H1 (cell line): Measurements from ENCODE around the gene TBC1D23. TPM values are rescaled to one million over a fixed set of nuclear protein-coding genes. Genes with fewer than 3 reads are reported as not detected.

ENCODE experiments used
- CTCF ChIA-PET: fragments of 300-600 bp; sonication (Branson Sonifier 250); formaldehyde crosslinking; loops from one replicate; lab custom pipeline; 2021; ENCODE audit not compliant: partially characterized antibody; lab: Charles Lee
- POLR2A ChIA-PET: fragments of 300-600 bp; sonication (Branson Sonifier 250); formaldehyde crosslinking; loops from one replicate; lab custom pipeline; 2021; ENCODE audit warnings: inconsistent platforms; ENCODE audit not compliant: partially characterized antibody; lab: Charles Lee
- DNase-seq, 2 experiments: peaks; one replicate each; pipeline versions ENCODE4 v3.0.0 to v3.0.0-alpha.2; 2010 to 2022; ENCODE audit warnings: low spot score in 2 of 2, low read depth in 1 of 2, mixed read lengths in 1 of 2
- FAIRE-seq: peaks from 2 replicates; lab custom pipeline; 2011; peaks lifted over from hg19 to GRCh38; lab: Jason Lieb, UNC
- H2AFZ ChIP-seq: 2 replicates; pipeline ENCODE4 v1.8.1; 2012; ENCODE audit warnings: low read length, inconsistent platforms
- H2AK5ac ChIP-seq: 2 replicates; pipeline ENCODE4 v1.6.1; 2013; ENCODE audit warnings: low read depth, low read length
- H2BK120ac ChIP-seq: replicated peaks from 2 replicates; pipeline ENCODE3; 2013; ENCODE audit warnings: low read depth, low read length, inconsistent platforms
- H2BK12ac ChIP-seq: 2 replicates; pipeline ENCODE4 v1.6.1; 2013; ENCODE audit warnings: low read depth, low read length
- H2BK15ac ChIP-seq: 2 replicates; pipeline ENCODE4 v1.6.1; 2013; ENCODE audit warnings: low read length
- H2BK20ac ChIP-seq: 2 replicates; pipeline ENCODE4 v1.6.1; 2013; ENCODE audit warnings: low read length
- H2BK5ac ChIP-seq: 2 replicates; pipeline ENCODE4 v1.6.1; 2013; ENCODE audit warnings: low read depth, low read length
- H3K14ac ChIP-seq: 2 replicates; pipeline ENCODE4 v1.6.1; 2013; ENCODE audit warnings: inconsistent platforms; ENCODE audit not compliant: insufficient read length
- H3K18ac ChIP-seq: 2 replicates; pipeline ENCODE4 v1.6.1; 2013; ENCODE audit warnings: low read length; ENCODE audit errors: extremely low read depth
- H3K23ac ChIP-seq: 2 replicates; pipeline ENCODE4 v1.6.1; 2013; ENCODE audit warnings: inconsistent platforms; ENCODE audit not compliant: insufficient read length
- H3K23me2 ChIP-seq: 2 replicates; pipeline ENCODE4 v1.6.1; 2013; ENCODE audit warnings: low read depth, low read length
- H3K27ac ChIP-seq: 2 replicates; pipeline ENCODE4 v1.6.1; 2011; ENCODE audit warnings: low read depth, low read length, inconsistent platforms
- H3K27me3 ChIP-seq, 4 experiments: replicated peaks in 1 of 4; 1 replicate in 1 of 4; 2 replicates in 3 of 4; pipeline versions ENCODE4 v1.6.1 to v1.8.1; 2011 to 2013; ENCODE audit warnings: low read length in 3 of 4, mild to moderate bottlenecking in 3 of 4, inconsistent platforms in 2 of 4, mixed read lengths in 2 of 4, moderate library complexity in 1 of 4; ENCODE audit not compliant: control insufficient read depth in 3 of 4, insufficient read depth in 3 of 4; ENCODE audit errors: extremely low read depth in 1 of 4
- H3K36me3 ChIP-seq, 4 experiments: 2 replicates each; pipeline versions ENCODE4 v1.6.1 to v1.8.1; 2011 to 2013; ENCODE audit warnings: mild to moderate bottlenecking in 4 of 4, low read length in 3 of 4, moderate library complexity in 2 of 4, control low read depth in 1 of 4, inconsistent platforms in 1 of 4; ENCODE audit not compliant: insufficient read depth in 4 of 4, control insufficient read depth in 2 of 4
- H3K4ac ChIP-seq: replicated peaks from 2 replicates; pipeline ENCODE3; 2013; ENCODE audit warnings: low read length, low read depth, mixed read lengths, inconsistent platforms; ENCODE audit not compliant: insufficient read length
- H3K4me1 ChIP-seq, 4 experiments: replicated peaks in 1 of 4; 1 replicate in 1 of 4; 2 replicates in 3 of 4; pipeline versions ENCODE4 v1.6.1 to v1.8.1; 2011 to 2013; ENCODE audit warnings: low read length in 3 of 4, inconsistent platforms in 2 of 4, mixed read lengths in 1 of 4; ENCODE audit not compliant: insufficient read depth in 4 of 4, control insufficient read depth in 3 of 4
- H3K4me2 ChIP-seq, 2 experiments: 2 replicates each; pipeline versions ENCODE4 v1.6.1 to v1.8.1; 2011 to 2013; ENCODE audit warnings: low read depth in 2 of 2, low read length in 2 of 2, control low read depth in 1 of 2, inconsistent platforms in 1 of 2, mild to moderate bottlenecking in 1 of 2; ENCODE audit not compliant: insufficient read depth in 1 of 2
- H3K4me3 ChIP-seq, 4 experiments: fragments of 200-600, 300-600 bp in 1 of 4; sonication (generic), shearing (Covaris generic), sonication (Bioruptor Twin) in 1 of 4; 2 replicates each; pipeline versions ENCODE4 v1.5.1 to v1.8.1; 2011 to 2016; ENCODE audit warnings: low read length in 4 of 4, low read depth in 3 of 4, control low read depth in 2 of 4, inconsistent platforms in 2 of 4, mild to moderate bottlenecking in 2 of 4, mixed read lengths in 1 of 4, moderate library complexity in 1 of 4; ENCODE audit not compliant: insufficient read depth in 2 of 4; ENCODE audit errors: extremely low read depth in 1 of 4
- H3K56ac ChIP-seq: replicated peaks from 2 replicates; pipeline ENCODE3; 2013; ENCODE audit warnings: low read depth, mild to moderate bottlenecking, mixed read lengths, low read length, inconsistent platforms; ENCODE audit not compliant: insufficient read length
- H3K79me1 ChIP-seq: 2 replicates; pipeline ENCODE4 v1.6.1; 2013; ENCODE audit warnings: low read depth, low read length, control low read depth
- H3K79me2 ChIP-seq, 2 experiments: 2 replicates each; pipeline versions ENCODE4 v1.6.1 to v1.8.1; 2012 to 2013; ENCODE audit warnings: low read length in 2 of 2, mild to moderate bottlenecking in 2 of 2, inconsistent platforms in 1 of 2; ENCODE audit not compliant: insufficient read depth in 2 of 2, control insufficient read depth in 1 of 2
- H3K9ac ChIP-seq, 4 experiments: replicated peaks in 1 of 4; 1 replicate in 1 of 4; 2 replicates in 3 of 4; pipeline versions ENCODE4 v1.6.1 to v1.8.1; 2011 to 2013; ENCODE audit warnings: low read depth in 3 of 4, low read length in 3 of 4, control low read depth in 2 of 4, mild to moderate bottlenecking in 2 of 4, moderate library complexity in 2 of 4, inconsistent platforms in 1 of 4; ENCODE audit errors: extremely low read depth in 1 of 4
- H3K9me3 ChIP-seq, 2 experiments: 2 replicates each; pipeline versions ENCODE4 v1.6.1 to v1.8.1; 2012 to 2013; ENCODE audit warnings: mild to moderate bottlenecking in 2 of 2, moderate library complexity in 2 of 2, control low read depth in 1 of 2, inconsistent platforms in 1 of 2, low read depth in 1 of 2, low read length in 1 of 2, mixed read lengths in 1 of 2; ENCODE audit not compliant: insufficient read depth in 2 of 2
- H4K20me1 ChIP-seq, 2 experiments: replicated peaks in 1 of 2; 2 replicates each; pipeline versions ENCODE3 to v1.8.1; 2011 to 2013; ENCODE audit warnings: inconsistent platforms in 2 of 2, low read length in 2 of 2, mild to moderate bottlenecking in 1 of 2; ENCODE audit not compliant: insufficient read depth in 2 of 2, control insufficient read depth in 1 of 2
- H4K5ac ChIP-seq: 2 replicates; pipeline ENCODE4 v1.6.1; 2013; ENCODE audit warnings: low read length, low read depth, mixed read lengths, inconsistent platforms; ENCODE audit not compliant: insufficient read length
- H4K8ac ChIP-seq: 2 replicates; pipeline ENCODE4 v1.8.0; 2013; ENCODE audit warnings: mild to moderate bottlenecking, moderate library complexity, low read length, inconsistent platforms; ENCODE audit not compliant: insufficient read depth; ENCODE audit errors: extremely low read depth
- H4K91ac ChIP-seq: replicated peaks from 2 replicates; pipeline ENCODE3; 2013; ENCODE audit warnings: low read length, mixed read lengths, inconsistent platforms; ENCODE audit not compliant: insufficient read length
- CBX8 ChIP-seq: fragments of 300-800, 300-1000 bp; sonication (generic); IDR thresholded peaks from 2 replicates; pipeline ENCODE4 v1.7.1; 2016; ENCODE audit warnings: low read depth, low read length, borderline replicate concordance
- E2F6 ChIP-seq: IDR thresholded peaks from 2 replicates; pipeline ENCODE4 v1.6.1; 2012; ENCODE audit warnings: inconsistent platforms
- JUN ChIP-seq: IDR thresholded peaks from 2 replicates; pipeline ENCODE4 v1.6.1; 2011; ENCODE audit warnings: low read depth, mild to moderate bottlenecking, improper control_type of control experiment, low read length
- POLR2AphosphoS5 ChIP-seq: IDR thresholded peaks from 2 replicates; pipeline ENCODE4 v1.6.1; 2011; ENCODE audit warnings: low read depth, low read length
- WGBS, 2 experiments: shearing (Covaris generic) in 1 of 2; methylation state at CpG; one replicate each; pipeline versions ENCODE4 v1.1.6 to v1.1.7; 2013 to 2015; ENCODE audit warnings: low lambda C conversion rate in 2 of 2, mixed read lengths in 2 of 2, inconsistent platforms in 1 of 2, low coverage in 1 of 2, missing lambda C conversion rate in 1 of 2; ENCODE audit not compliant: insufficient replicate concordance in 2 of 2, insufficient coverage in 1 of 2, insufficient read length in 1 of 2; ENCODE audit errors: extremely low coverage in 1 of 2, missing lambda C conversion rate in 1 of 2; 5-methylcytosine and 5-hydroxymethylcytosine counted together
- polyA plus RNA-seq, 7 experiments: library from polyadenylated mRNA; depleted of rRNA in 3 of 7; stranded (reverse) in 5 of 7; unstranded in 2 of 7; fragments of >200 nt in 5 of 7; fragments of 200-250 nt in 2 of 7; gene quantifications; 1 replicate in 5 of 7; 2 replicates in 1 of 7; 4 replicates in 1 of 7; pipeline versions ENCODE4 v1.2.1 to v1.2.3, GENCODE V29; 2011 to 2013; ENCODE audit warnings: missing spikeins in 2 of 7, mixed read lengths in 2 of 7
- total RNA-seq: library from RNA; stranded (reverse); fragmentation: NEBNext Ultra II Directional; extraction: Animal tissue kit (Norgen Biotek cat#: 25700); gene quantifications from 2 replicates; pipeline ENCODE4 v1.2.1, GENCODE V29; 2021

The TBC1D23 gene
- total and polyA plus RNA-seq, 2 of the 8 experiments (the other 6 are each of a cell fraction or from before 2014, with no cell fraction given) = 6.4 to 29.3 TPM

GRCh38 chr3:100335434-100335833 lies 74.6 kb downstream of the TBC1D23 start:
- Histone ChIP-seq H2BK20ac (no peak overlapping the region), H4K20me1 (no peaks in the 10 kb centered on the region), H3K18ac (no peak overlapping the region; the same call in 1 of the 2 replicates), H2BK120ac (no peak overlapping the region), H4K8ac (no peak overlapping the region), H4K5ac (no peak overlapping the region), H3K36me3 (no peaks in the 10 kb centered on the region; a peak in 1 of 8 replicates), H3K9ac (peak overlapping the region in 3 of 4 experiments; percentile 54 to 84 (median 78); a peak in 3 of 7 replicates), H3K4ac (no peak overlapping the region), H2BK5ac (no peak overlapping the region), H3K56ac (no peak overlapping the region), H3K4me2 (peak overlapping the region; percentile 70 to 100), H3K9me3 (no peaks in the 10 kb centered on the region), H3K23me2 (peaks cover 4% of the 10 kb centered on the region; the same call in 1 of the 2 replicates), H3K23ac (no peak overlapping the region), H3K27me3 (no peaks in the 10 kb centered on the region; a peak in 2 of 7 replicates), H2AK5ac (no peak overlapping the region), H3K79me2 (no peaks in the 10 kb centered on the region), H2BK12ac (no peak overlapping the region; the same call in 1 of the 2 replicates), H3K4me1 (peaks cover 0 to 6% (median 4%) of the 10 kb centered on the region in 4 experiments; a peak in 5 of 7 replicates), H3K79me1 (no peaks in the 10 kb centered on the region; the same call in 1 of the 2 replicates), H3K14ac (no peak overlapping the region), H2BK15ac (peak overlapping the region; percentile 1), H2AFZ (no peak overlapping the region), H3K27ac (no peak overlapping the region), H3K4me3 (peak overlapping the region; percentile 49 to 75 (median 68); a peak in 6 of 8 replicates), H4K91ac (no peak overlapping the region)
- DNase-seq (no peak), FAIRE-seq (no peak)
- TF ChIP-seq CBX8 (no peak), POLR2AphosphoS5 (0 out of 2 replicates have a peak, but pooled peaks have one; percentile 26), JUN (no peak), E2F6 (peak; percentile 47)
- WGBS, 2 experiments = 88% methylated on average over 14 of the region's 14 CpGs; no CpG with 5 or more reads in 1 of the 2 experiments
- ChIA-PET POLR2A (interaction anchor here (0.6 to 3.4 kb wide), 10 partner anchors 8 to 461 kb away, joined by 3 to 23 read pairs (median 3); partner anchors contain the start of genes LNP1, TMEM45A and TOMM70), CTCF (interaction anchor here (1.0 to 1.3 kb wide), 2 partner anchors 20 to 127 kb away, joined by 3 read pairs; no protein-coding TSS in a partner anchor)
